Skin epidermis (tissue), 12 donors: ENCODE measurements around the gene AGT.
"Not testable (repeated sequence)": the region's sequence is repeated elsewhere in the genome, so short reads cannot be mapped to it uniquely, and the experiment has no call there.

Experiments used
- H3K27ac ChIP-seq, 21 experiments: fragments of 200-600 bp; sonication (generic) in 11 of 21; one replicate each; pipeline ENCODE4 v1.5.0; 2020; ENCODE audit warnings: mild to moderate bottlenecking in 3 of 21, inconsistent platforms in 2 of 21, moderate library complexity in 2 of 21
- H3K4me3 ChIP-seq, 7 experiments: fragments of 200-600 bp; sonication (generic) in 2 of 7; one replicate each; pipeline ENCODE4 v1.5.0; 2020; ENCODE audit warnings: inconsistent platforms in 2 of 7, mild to moderate bottlenecking in 2 of 7, moderate library complexity in 1 of 7

The AGT gene

GRCh38 chr1:230708631-230709580 is 5.0 kb downstream of the AGT start:
- H3K4me3 ChIP-seq: no peak overlapping the region
- no peak overlapping the region for H3K27ac ChIP-seq

GRCh38 chr1:230707732-230708630 is 5.9 kb downstream of the AGT start:
- Histone ChIP-seq H3K4me3 (no peak overlapping the region), H3K27ac (no peak overlapping the region)

GRCh38 chr1:230706887-230707731 is 6.8 kb downstream of the AGT start:
- no peak overlapping the region for H3K4me3 ChIP-seq
- no peak overlapping the region for H3K27ac ChIP-seq

- no peak overlapping the region for H3K27ac ChIP-seq
- H3K4me3 ChIP-seq: no peak overlapping the region
These were observed 7.8 kb downstream of the AGT start for GRCh38 chr1:230706020-230706699.

GRCh38 chr1:230705289-230706019 is 8.5 kb downstream of the AGT start:
- Histone ChIP-seq H3K4me3 (no peak overlapping the region), H3K27ac (no peak overlapping the region)

GRCh38 chr1:230704830-230705229 is 9.1 kb downstream of the AGT start:
- H3K4me3 ChIP-seq: no peak overlapping the region
- H3K27ac ChIP-seq: no peak overlapping the region

- Histone ChIP-seq H3K27ac (no peak overlapping the region), H3K4me3 (no peak overlapping the region)
These were observed 10.1 kb downstream of the AGT start for GRCh38 chr1:230703679-230704385.

GRCh38 chr1:230702934-230703678 is 10.8 kb downstream of the AGT start:
- Histone ChIP-seq H3K4me3 (no peak overlapping the region), H3K27ac (no peak overlapping the region)

GRCh38 chr1:230701895-230702768 is 11.8 kb downstream of the AGT start:
- Histone ChIP-seq H3K4me3 (no peak overlapping the region), H3K27ac (no peak overlapping the region)

GRCh38 chr1:230701434-230701833 is 12.5 kb downstream of the AGT start:
- Histone ChIP-seq H3K4me3 (no peak overlapping the region), H3K27ac (no peak overlapping the region)

- Histone ChIP-seq H3K4me3 (no peak overlapping the region), H3K27ac (no peak overlapping the region)
These were observed 13.8 kb downstream of the AGT start for GRCh38 chr1:230700132-230700531.

GRCh38 chr1:230699716-230700115 is 14.2 kb downstream of the AGT start:
- Histone ChIP-seq H3K4me3 (no peak overlapping the region), H3K27ac (no peak overlapping the region)

GRCh38 chr1:230698964-230699363 is 15.0 kb downstream of the AGT start:
- not testable (repeated sequence) for H3K27ac ChIP-seq, H3K4me3 ChIP-seq

GRCh38 chr1:230698130-230698529 is 15.8 kb downstream of the AGT start:
- no peak overlapping the region for H3K4me3 ChIP-seq
- H3K27ac ChIP-seq: no peak overlapping the region

- Histone ChIP-seq H3K27ac (peak overlapping the region in 3 of 21 experiments; percentile 16 to 47 (median 44)), H3K4me3 (no peak overlapping the region)
These were observed 17.0 kb downstream of the AGT start for GRCh38 chr1:230696722-230697437.

GRCh38 chr1:230696218-230696617 is 17.7 kb downstream of the AGT start:
- Histone ChIP-seq H3K4me3 (no peak overlapping the region), H3K27ac (no peak overlapping the region)
